Sigmoid colon (tissue), 4 donors: ENCODE measurements around the gene RPS24.

Source experiments
- POLR2A ChIP-seq, 2 donors: fragments of 450-650 bp; IDR thresholded peaks; one replicate each; pipeline ENCODE4 v1.6.1; 2016; ENCODE audit warnings: antibody characterized with exemption in 2 of 2, mild to moderate bottlenecking in 2 of 2, moderate library complexity in 2 of 2
- POLR2AphosphoS5 ChIP-seq, 4 donors: sonication (generic); formaldehyde crosslinking; IDR thresholded peaks; one replicate each; pipeline ENCODE4 v1.6.1; 2017; ENCODE audit warnings: antibody characterized with exemption in 4 of 4

GRCh38 chr10:78046711-78047269 is 13.1 kb downstream of the RPS24 start:
- TF ChIP-seq POLR2AphosphoS5 (IDR thresholded peaks at IDR 0.05) (no peak), POLR2A (IDR thresholded peaks at IDR 0.05) (no peak)
